GM19099 (cell line): ENCODE results near the gene IL31RA.

Source experiments
- POLR2A ChIP-seq: IDR thresholded peaks from 3 replicates; pipeline ENCODE4 v1.6.1; 2011; ENCODE audit warnings: low read depth; ENCODE audit not compliant: insufficient read length; ENCODE audit errors: extremely low read depth

IL31RA gene

DNA sequence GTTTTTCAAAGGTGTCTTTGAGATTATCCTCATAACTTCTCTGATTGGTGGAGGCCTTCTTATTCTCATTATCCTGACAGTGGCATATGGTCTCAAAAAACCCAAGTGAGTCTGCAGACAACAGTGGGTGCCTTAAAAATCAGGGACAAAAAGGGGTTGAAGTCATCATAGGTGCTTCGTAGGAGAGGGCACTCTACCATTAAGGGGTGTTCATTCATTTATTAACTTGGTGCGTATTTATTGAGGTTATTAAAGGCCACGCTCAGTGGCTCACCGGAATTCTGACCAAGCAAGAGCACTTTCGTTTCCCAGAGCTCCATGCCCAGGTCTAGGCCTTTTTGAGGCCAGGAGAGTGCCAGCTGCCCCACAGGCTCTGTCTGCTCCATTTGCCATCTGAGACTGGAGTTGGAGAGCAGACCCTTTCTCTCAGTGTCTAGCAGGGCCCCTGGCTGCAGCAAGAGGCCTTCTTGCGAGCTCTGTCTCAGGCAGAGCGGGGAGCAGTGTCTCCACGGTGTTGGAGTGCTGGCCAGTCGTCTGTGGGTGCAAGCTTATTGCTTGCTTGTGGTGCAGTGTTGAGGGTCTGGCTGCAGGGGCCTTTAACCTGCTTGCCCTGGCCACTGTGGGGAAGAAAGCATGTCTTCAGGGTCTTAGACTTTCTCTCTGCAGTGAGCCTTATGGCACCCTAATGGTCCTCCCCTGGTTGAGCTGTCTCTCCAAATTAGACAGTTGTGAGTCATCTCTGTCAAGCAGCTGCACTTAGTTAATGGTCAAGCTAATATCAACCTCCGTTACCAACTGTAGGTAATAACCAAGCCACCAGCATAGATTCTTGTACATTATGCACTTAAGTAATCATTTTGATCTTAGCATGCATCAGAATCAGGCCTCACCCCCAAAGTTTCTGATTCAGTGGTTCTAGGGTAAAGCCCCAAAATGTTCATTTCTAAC, 62.6 kb downstream of the IL31RA start:
- TF ChIP-seq POLR2A = peak; percentile 18

DNA sequence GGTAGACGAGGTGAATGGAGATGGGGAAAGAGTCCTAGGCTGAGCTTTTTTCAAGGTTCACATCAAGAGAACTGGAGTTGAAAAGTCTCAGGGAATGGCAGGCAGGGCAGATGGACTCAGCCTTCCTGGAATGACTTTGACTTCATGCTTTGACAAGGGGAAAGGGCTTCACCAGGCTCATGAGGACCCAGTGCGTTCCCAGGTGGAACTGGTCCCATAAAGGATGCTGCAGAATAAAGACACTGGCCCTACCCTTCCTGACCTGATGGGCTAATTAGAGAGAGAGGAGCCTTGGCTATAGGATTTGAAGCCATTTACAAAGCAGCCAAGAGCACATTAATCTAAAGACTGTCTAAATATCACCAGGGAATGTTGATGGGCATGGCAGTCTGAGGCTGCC, 63.8 kb downstream of the IL31RA start:
- no peak for TF ChIP-seq POLR2A

DNA sequence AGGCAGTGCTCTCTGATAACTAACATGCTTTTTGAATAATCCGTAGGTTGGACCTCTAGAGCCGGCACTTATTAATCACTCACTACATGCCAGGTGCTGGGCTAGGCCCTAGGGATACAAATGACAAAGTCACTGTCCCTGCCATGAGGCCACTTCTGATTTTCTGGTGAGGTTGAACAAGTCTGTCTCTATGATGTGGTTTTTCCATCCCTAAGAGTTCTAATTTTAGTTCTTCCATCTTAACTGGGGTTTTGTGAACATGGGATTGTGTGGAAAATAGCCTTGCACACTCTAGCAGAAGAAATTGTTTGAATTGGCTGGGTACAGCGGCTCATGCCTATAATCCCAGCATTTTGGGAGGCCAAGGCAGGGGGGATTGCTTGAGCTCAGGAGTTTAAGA, 64.6 kb downstream of the IL31RA start:
- no peak for TF ChIP-seq POLR2A

DNA sequence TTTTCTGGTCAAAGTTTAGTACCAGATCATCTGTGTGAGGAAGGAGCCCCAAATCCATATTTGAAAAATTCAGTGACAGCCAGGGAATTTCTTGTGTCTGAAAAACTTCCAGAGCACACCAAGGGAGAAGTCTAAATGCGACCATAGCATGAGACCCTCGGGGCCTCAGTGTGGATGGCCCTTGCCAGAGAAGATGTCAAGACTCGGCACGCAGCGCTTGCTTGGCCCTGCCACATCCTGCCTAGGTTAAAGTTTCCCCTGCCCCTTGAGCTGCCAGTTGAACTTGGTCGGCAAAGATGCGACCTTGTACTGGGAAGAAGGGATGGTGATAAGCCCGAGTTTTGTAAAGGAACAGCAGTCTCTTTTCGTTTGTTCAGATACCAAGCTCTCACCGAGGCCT, 65.8 kb downstream of the IL31RA start:
- TF ChIP-seq POLR2A = no peak

DNA sequence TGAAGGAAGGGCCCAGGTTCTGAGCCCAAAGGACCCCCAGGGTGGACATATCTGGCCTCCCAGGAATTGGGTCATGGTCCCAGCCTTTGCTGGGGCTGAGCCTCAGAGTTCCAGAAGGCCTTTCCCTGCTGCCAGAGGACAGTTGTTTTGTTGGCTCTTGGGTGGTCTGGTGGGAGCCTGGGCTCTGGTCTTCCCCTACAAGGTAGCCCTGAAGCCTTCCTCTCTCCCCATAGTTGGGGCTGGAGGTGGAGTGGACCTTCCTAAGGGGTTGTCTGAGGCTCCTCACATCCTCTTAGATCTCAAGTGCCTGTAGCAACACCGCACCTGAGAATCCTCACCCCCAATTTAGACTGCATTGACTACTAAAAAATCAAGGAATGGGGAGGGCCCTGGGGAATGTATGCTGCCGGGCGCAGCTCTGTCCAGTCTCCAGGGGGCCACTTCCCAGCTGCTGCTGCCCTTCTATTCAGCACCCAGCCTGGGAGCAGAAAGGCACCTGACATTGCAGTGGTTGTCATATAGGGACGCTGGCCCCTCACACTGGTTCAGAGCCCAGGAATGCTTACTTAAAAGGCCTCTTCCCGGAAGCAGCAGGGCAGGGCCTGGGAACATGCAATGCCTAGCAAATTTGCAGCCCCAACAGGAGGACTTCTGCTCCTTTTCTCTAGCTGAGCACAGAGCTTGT, 66.4 kb downstream of the IL31RA start:
- TF ChIP-seq POLR2A = no peak

DNA sequence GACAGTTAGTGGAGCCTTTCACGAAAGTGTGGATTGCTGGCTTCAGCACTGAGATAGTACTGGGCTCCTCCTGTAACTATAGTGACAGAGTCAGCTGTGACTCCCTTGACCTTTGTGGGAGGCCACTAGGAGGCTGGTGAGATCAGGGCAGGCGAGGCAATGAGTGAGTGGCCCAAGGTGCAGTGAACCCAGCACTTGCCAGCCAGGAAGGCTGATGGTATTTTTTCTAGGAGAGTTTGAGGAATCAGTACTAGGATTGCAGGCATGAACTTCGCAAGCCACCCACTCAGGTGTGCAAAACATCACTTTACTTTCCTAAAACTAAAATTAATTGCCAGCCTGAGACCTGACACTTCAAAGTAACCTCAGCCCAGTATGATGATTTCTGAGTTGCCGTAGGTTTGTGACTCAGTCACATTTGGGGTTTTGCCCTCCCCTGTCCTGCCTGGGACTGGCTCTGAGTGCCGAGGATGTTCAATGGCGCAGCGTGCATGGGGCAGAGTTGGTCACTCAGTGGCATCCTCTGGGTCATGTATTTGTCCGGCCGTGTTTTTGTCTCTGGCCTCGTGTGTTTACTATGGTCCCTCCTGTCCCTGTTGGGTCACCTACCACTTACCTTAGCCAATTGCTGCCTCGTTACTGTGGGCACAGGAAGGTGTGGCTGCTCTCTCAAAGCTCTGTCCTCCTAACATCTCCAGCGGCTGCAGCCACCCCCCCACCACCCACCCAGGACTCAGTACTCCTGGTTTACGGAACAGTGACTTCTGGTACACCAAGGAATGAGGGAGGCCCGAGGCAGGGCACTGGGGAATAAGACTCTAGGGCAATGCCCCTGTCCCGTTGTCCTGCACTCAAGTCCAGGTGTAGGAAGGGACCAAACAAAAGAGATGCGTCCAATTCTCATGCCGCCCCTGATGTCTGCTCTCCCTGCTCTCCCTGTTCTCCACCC, 67.2 kb downstream of the IL31RA start:
- no peak for TF ChIP-seq POLR2A

DNA sequence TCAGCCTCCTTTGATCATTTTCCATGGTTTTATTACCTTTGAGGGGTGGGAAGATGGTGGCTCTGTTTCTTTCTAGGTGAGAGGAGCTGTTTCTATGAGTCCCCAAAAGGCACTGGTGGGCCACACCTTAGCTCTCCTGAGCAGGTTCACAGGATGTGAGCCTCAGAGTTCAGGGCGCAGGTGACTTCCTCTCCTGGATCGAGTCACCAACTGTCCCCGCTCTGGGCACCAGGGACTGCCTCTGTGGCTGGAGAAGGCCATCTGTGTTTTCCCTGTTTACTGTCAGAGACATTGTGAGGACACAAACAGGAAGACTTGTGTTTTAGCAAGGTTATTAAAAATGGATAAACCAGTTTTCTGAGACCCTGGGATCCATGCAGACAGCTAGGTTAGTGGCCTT, 68.5 kb downstream of the IL31RA start:
- no peak for TF ChIP-seq POLR2A

DNA sequence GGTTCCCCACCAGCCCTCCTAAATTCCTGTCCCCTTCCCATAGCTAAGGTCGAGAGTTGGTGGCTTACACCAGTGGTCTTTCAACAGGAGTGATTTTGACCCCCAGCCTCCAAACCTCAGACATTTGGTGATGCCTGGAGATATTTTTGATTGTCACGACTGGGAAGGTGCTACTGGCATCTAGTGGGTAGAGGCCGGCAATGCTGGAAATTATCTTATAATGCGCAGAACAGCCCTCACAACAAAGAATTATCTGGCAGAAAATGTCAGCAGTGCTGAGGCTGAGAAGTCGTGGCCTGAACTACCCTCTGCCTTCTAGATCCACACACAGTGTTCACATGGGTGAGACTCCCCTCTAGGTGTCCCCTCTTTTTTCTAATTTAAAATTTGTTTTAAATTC, 69.6 kb downstream of the IL31RA start:
- no peak for TF ChIP-seq POLR2A

DNA sequence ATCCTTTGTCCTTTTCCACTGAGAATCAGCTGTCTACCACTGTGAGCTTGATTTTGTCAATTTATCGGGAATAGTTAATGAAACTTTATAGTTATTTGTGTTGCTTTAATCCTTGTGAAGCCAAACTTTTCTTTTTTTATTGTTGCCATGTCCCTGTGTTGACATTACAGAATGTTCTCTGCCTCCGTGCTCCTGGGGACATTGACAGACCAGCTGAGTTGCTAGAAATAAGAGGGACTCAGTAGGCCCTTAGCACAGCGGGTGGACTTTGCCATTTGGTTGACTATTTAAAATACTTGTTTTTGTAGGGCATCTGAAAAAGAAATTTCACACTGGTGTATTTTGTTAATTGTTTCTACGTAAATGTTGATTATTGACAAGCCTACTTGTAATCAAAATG, 70.5 kb downstream of the IL31RA start:
- TF ChIP-seq POLR2A = no peak

DNA sequence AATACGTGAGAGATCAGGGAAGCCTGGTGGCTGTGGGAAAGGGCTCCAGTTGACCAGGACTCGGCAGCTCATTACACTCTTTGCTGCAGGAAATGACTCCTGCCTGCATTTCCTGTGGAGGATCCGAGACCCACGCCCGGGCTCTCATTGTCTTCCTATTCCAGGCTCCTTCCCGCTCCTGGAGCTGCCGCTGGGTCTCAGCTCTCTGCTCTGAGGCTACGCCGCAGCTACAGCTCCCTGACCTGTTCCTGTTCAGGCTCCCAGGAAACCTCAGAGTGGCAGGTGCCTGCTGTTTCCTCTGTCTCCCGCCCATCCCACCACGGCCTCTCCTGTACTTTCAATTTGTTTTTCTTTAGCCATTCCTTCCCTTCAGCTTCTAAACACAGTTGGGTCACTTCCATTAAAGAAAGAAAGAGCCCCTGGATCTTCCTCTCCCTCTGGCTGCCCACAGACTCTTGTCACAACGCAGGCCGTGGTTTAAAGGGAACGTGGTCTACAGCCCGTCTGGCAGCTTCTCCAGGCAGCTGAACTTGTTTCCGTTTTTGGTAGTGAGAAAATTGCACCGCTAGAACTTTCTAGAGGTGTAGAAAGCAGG, 72.1 kb downstream of the IL31RA start:
- no peak for TF ChIP-seq POLR2A

DNA sequence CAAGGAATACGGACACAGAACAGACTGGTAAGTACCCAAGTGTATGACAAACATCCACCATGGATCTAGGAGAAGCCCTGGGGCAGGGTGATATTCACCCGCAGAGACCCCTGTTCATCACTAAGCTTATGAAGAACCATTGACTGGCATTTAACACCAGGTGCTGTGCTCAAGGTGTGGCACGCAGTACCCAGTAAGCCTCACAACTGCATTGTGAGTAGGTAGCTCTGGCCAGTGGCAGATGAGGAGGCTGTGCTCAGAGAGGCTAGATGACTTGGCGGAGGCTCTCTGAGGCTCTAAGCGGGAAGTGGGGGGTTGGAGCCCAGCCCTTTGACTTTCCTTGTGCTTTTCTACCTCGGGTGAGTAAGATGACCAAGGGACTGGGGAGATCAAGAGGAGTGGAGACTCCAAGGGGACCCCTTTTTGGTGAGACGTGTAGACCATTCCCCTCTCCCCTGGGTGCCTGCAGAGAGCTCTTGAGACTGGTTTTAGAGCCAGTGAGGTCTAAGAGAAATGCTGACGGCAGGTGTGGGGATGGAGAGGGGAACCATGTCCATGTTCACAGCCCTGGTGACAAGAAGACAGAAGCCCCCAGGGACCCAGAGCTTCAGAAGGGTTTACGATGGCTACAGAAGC, 72.8 kb downstream of the IL31RA start:
- no peak for TF ChIP-seq POLR2A

DNA sequence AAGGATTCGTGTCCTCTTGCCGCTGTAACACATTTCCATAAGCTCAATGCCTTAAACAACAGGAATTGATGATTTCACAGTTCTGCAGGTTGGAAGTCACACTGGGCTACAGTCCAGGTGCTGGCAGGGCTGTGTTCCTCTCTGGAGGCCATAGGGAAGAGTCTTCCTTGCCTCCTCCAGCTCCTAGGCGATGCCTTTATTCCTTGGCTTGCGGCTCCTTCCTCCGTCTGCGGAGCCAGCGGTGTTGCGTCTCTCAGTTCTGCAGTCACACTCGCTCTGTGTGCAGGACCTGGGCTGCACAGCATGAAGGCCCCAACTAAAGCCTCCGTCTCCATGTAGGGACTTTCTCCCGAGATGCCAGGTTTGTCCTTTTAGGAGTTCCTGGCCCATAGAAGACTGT, 73.6 kb downstream of the IL31RA start:
- TF ChIP-seq POLR2A = no peak

DNA sequence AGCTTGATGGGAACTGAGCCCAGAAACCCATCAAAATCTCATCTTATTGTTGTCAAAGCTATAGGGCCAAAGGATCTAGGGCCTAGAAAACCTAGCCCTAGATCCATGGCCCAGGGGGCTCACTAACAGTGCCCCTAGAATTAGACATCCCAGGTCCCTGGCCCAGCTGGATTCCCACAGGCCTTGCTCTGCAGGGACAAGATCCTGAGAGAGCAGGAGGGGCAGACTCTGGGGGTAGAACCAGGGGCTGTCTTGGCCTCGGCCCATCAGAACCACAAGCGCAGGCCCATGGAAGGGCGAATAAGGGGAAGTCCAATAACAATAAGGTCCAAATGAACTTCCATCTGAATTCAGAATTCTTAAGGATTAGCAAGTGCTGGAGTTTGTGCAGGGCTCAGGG, 74.0 kb downstream of the IL31RA start:
- no peak for TF ChIP-seq POLR2A

DNA sequence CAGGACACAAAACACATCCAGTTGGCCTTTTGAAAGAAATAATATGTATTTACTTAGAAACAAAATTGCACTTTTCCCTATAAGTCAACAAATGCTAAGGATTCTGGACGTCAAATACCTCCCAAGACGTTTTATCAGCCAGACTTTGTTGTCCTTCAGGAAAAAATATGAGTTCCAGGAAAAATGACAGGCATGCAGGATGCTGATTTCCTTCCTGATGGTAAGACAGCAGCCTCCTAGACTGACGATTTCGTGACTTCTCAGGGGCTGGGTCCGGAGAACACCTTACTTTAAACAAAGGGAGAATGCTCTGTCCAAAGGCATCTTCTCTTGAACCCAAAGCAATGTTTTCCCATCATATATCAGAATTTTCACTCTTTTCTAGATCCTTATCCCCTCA, 74.6 kb downstream of the IL31RA start:
- TF ChIP-seq POLR2A = no peak
